Neural cell (in vitro differentiated cells): Measurements from ENCODE around the gene LYSMD4. TPM values are rescaled to one million over a fixed set of nuclear protein-coding genes. Genes with fewer than 3 reads are reported as not detected.
A peak's percentile ranks its signal among the peaks of the same experiment; 100 is the strongest.

Experiments
- H2AFZ ChIP-seq: fragments of 200-600, 300-800 bp; sonication (generic), shearing (Covaris generic); 2 replicates; pipeline ENCODE4 v1.6.0; 2014; ENCODE audit warnings: low read depth, mild to moderate bottlenecking, antibody characterized with exemption, low read length, moderate library complexity
- H3F3A ChIP-seq: fragments of 200-600 bp; shearing (Covaris generic); 2 replicates; pipeline ENCODE4 v1.6.1; 2016; ENCODE audit warnings: mild to moderate bottlenecking, moderate library complexity, mixed read lengths, antibody characterized with exemption, low read length; ENCODE audit not compliant: insufficient read depth, poor library complexity, severe bottlenecking
- H3K27ac ChIP-seq: fragments of 200-600, 300-800 bp; sonication (generic), shearing (Covaris generic); 2 replicates; pipeline ENCODE4 v1.5.1; 2014; ENCODE audit warnings: mild to moderate bottlenecking, low read length, moderate library complexity
- H3K27me3 ChIP-seq: fragments of 300-800, 200-600 bp; sonication (generic), shearing (Covaris generic); 2 replicates; pipeline ENCODE4 v1.6.0; 2014; ENCODE audit warnings: mild to moderate bottlenecking, low read depth, low read length, moderate library complexity; ENCODE audit not compliant: insufficient read depth
- H3K36me3 ChIP-seq: fragments of 300-800, 200-600 bp; sonication (generic), shearing (Covaris generic); 2 replicates; pipeline ENCODE4 v1.5.1; 2014; ENCODE audit warnings: mild to moderate bottlenecking, antibody characterized with exemption, low read length, moderate library complexity; ENCODE audit not compliant: insufficient read depth
- H3K4me2 ChIP-seq: fragments of 300-800, 200-600 bp; sonication (generic), shearing (Covaris generic); 2 replicates; pipeline ENCODE4 v1.6.0; 2014; ENCODE audit warnings: mild to moderate bottlenecking, low read length
- H3K4me3 ChIP-seq: fragments of 300-800, 200-600 bp; sonication (generic), shearing (Covaris generic); 2 replicates; pipeline ENCODE4 v1.5.1; 2014; ENCODE audit warnings: mild to moderate bottlenecking, low read length, moderate library complexity
- H3K79me2 ChIP-seq: fragments of 200-600 bp; shearing (Covaris generic); replicated peaks from 2 replicates; pipeline ENCODE4 v1.6.0; 2014; ENCODE audit warnings: mild to moderate bottlenecking, low read length, moderate library complexity; ENCODE audit not compliant: insufficient read depth
- H3K9ac ChIP-seq: fragments of 300-800, 200-600 bp; sonication (generic), shearing (Covaris generic); 2 replicates; pipeline ENCODE4 v1.6.1; 2016; ENCODE audit warnings: mild to moderate bottlenecking, low read length, mixed read lengths
- H3K9me2 ChIP-seq: fragments of 200-600 bp; shearing (Covaris generic); 2 replicates; pipeline ENCODE4 v1.6.1; 2016; ENCODE audit warnings: mild to moderate bottlenecking, low read length, mixed read lengths; ENCODE audit not compliant: insufficient read depth
- H3K9me3 ChIP-seq: fragments of 200-600, 300-800 bp; sonication (generic), shearing (Covaris generic); 2 replicates; pipeline ENCODE4 v1.6.1; 2016; ENCODE audit warnings: mild to moderate bottlenecking, mixed run types, low read length, moderate library complexity, mixed read lengths
- H4K20me1 ChIP-seq: fragments of 200-600 bp; shearing (Covaris generic); 2 replicates; pipeline ENCODE4 v1.6.1; 2016; ENCODE audit warnings: mild to moderate bottlenecking, mixed run types; ENCODE audit not compliant: insufficient read depth
- CTCF ChIP-seq: fragments of 450-650 bp; IDR thresholded peaks from 2 replicates; pipeline ENCODE4 v1.5.1; 2014; ENCODE audit warnings: antibody characterized with exemption, mild to moderate bottlenecking, moderate library complexity; ENCODE audit not compliant: poor library complexity, severe bottlenecking
- EP300 ChIP-seq: fragments of 450-650 bp; conservative IDR thresholded peaks from 2 replicates; pipeline ENCODE4 v1.6.1; 2014; ENCODE audit warnings: antibody characterized with exemption, mild to moderate bottlenecking, moderate library complexity; ENCODE audit not compliant: poor library complexity, severe bottlenecking
- EZH2 ChIP-seq: fragments of 200-600, 300-800 bp; shearing (Covaris generic), sonication (generic); IDR thresholded peaks from 2 replicates; pipeline ENCODE4 v1.6.1; 2014; ENCODE audit warnings: antibody characterized with exemption, low read length, borderline replicate concordance, mild to moderate bottlenecking; ENCODE audit not compliant: insufficient read depth, poor library complexity, severe bottlenecking
- MXI1 ChIP-seq: fragments of 450-650 bp; conservative IDR thresholded peaks from 2 replicates; pipeline ENCODE4 v1.6.1; 2014; ENCODE audit warnings: antibody characterized with exemption, mild to moderate bottlenecking; ENCODE audit not compliant: poor library complexity, severe bottlenecking
- POLR2AphosphoS5 ChIP-seq: IDR thresholded peaks from 2 replicates; pipeline ENCODE4 v1.6.1; 2012
- RAD21 ChIP-seq: fragments of 450-650 bp; conservative IDR thresholded peaks from 2 replicates; pipeline ENCODE4 v1.6.1; 2014; ENCODE audit warnings: antibody characterized with exemption, mild to moderate bottlenecking, moderate library complexity
- REST ChIP-seq: IDR thresholded peaks from 2 replicates; pipeline ENCODE4 v1.6.1; 2012; ENCODE audit warnings: borderline replicate concordance
- SMC3 ChIP-seq: fragments of 450-650 bp; conservative IDR thresholded peaks from 2 replicates; pipeline ENCODE4 v1.6.1; 2014; ENCODE audit warnings: antibody characterized with exemption, mild to moderate bottlenecking, moderate library complexity; ENCODE audit not compliant: poor library complexity
- TAF1 ChIP-seq: IDR thresholded peaks from 2 replicates; pipeline ENCODE4 v1.6.1; 2012; ENCODE audit warnings: low read depth
- polyA plus RNA-seq: library from polyadenylated mRNA; depleted of rRNA; stranded (reverse); fragments of >200 nt; gene quantifications from 2 replicates; pipeline ENCODE4 v1.2.3, GENCODE V29; 2014

LYSMD4 gene
- polyA plus RNA-seq, 1 donor from 2014 or later, result 57.5 TPM

GRCh38 chr15:99732751-99733267, 428 bp downstream of the LYSMD4 start:
- no peaks in the 10 kb centered on the region for H4K20me1 ChIP-seq
- H3K9ac ChIP-seq, result peak overlapping the region; percentile 66
- TF ChIP-seq MXI1, result peak; percentile 29
- peak; percentile 19 for TF ChIP-seq EP300
- TF ChIP-seq POLR2AphosphoS5, result no peak
- TF ChIP-seq CTCF, result no peak
- peak overlapping the region; percentile 90 for H3K4me3 ChIP-seq
- H3K79me2 ChIP-seq, result no peaks in the 10 kb centered on the region
- no peaks in the 10 kb centered on the region for H3K9me2 ChIP-seq
- H2AFZ ChIP-seq, result peak overlapping the region; percentile 30
- no peaks in the 10 kb centered on the region for H3F3A ChIP-seq
- no peaks in the 10 kb centered on the region for H3K27me3 ChIP-seq
- peak overlapping the region; percentile 70 for H3K4me2 ChIP-seq
- H3K27ac ChIP-seq, result no peak overlapping the region
- H3K9me3 ChIP-seq, result no peaks in the 10 kb centered on the region
- peaks cover 4% of the 10 kb centered on the region for H3K36me3 ChIP-seq

- Histone ChIP-seq H3K36me3 (peaks cover 4% of the 10 kb centered on the region), H3K79me2 (no peaks in the 10 kb centered on the region), H3K9me3 (no peaks in the 10 kb centered on the region), H3F3A (no peaks in the 10 kb centered on the region), H3K4me2 (peak overlapping the region; percentile 70), H4K20me1 (no peaks in the 10 kb centered on the region), H3K27ac (no peak overlapping the region), H3K27me3 (no peaks in the 10 kb centered on the region), H3K4me3 (peak overlapping the region; percentile 90), H2AFZ (peak overlapping the region; percentile 30), H3K9me2 (no peaks in the 10 kb centered on the region), H3K9ac (peak overlapping the region; percentile 66)
- no peak for TF ChIP-seq EP300
- no peak for TF ChIP-seq MXI1
- TF ChIP-seq EZH2, result no peak
- TF ChIP-seq REST, result no peak
- no peak for TF ChIP-seq SMC3
- no peak for TF ChIP-seq POLR2AphosphoS5
- no peak for TF ChIP-seq CTCF
- no peak for TF ChIP-seq RAD21
- no peak for TF ChIP-seq TAF1
These were observed 1.0 kb downstream of the LYSMD4 start for GRCh38 chr15:99732124-99732750.
